GM23338 (cell line): ENCODE measurements around the gene STEAP1. TPM values are rescaled to one million over a fixed set of nuclear protein-coding genes. Genes with fewer than 3 reads are reported as not detected.

Source experiments
- ATAC-seq: fragments of 200-7000 bp; cut with Tn5 transposase; 3 replicates; pipeline ENCODE4 v1.9.1; 2020
- DNase-seq: peaks from one replicate; pipeline ENCODE4 v3.0.0-alpha.2; 2015; ENCODE audit warnings: low spot score
- H2AFZ ChIP-seq: fragments of 200-600 bp; sonication (generic); 2 replicates; pipeline ENCODE4 v1.8.0; 2016; ENCODE audit warnings: antibody characterized with exemption, mild to moderate bottlenecking, moderate library complexity
- H3F3A ChIP-seq: fragments of 200-600 bp; sonication (generic); replicated peaks from 2 replicates; pipeline ENCODE4 v1.8.0; 2017; ENCODE audit warnings: antibody characterized with exemption, mixed run types, low read depth
- H3K27ac ChIP-seq: fragments of 200-600 bp; sonication (generic); 2 replicates; pipeline ENCODE4 v1.6.1; 2016; ENCODE audit warnings: low read depth
- H3K27me3 ChIP-seq: fragments of 200-600 bp; sonication (generic); 2 replicates; pipeline ENCODE4 v1.8.0; 2016; ENCODE audit warnings: mild to moderate bottlenecking, mixed run types, moderate library complexity; ENCODE audit not compliant: insufficient read depth
- H3K36me3 ChIP-seq: fragments of 200-600 bp; sonication (generic); 2 replicates; pipeline ENCODE4 v1.8.0; 2016; ENCODE audit warnings: mild to moderate bottlenecking; ENCODE audit not compliant: insufficient read depth
- H3K4me1 ChIP-seq: fragments of 200-600 bp; sonication (generic); 2 replicates; pipeline ENCODE4 v1.8.0; 2016; ENCODE audit warnings: mild to moderate bottlenecking, moderate library complexity; ENCODE audit not compliant: insufficient read depth
- H3K4me2 ChIP-seq: fragments of 200-600 bp; sonication (generic); 2 replicates; pipeline ENCODE4 v1.7.1; 2017; ENCODE audit warnings: mixed run types
- H3K4me3 ChIP-seq: fragments of 200-600 bp; sonication (generic); 2 replicates; pipeline ENCODE4 v1.6.1; 2016; ENCODE audit warnings: mixed run types
- H3K79me2 ChIP-seq: fragments of 200-600 bp; sonication (generic); replicated peaks from 2 replicates; pipeline ENCODE4 v1.8.0; 2017; ENCODE audit warnings: mild to moderate bottlenecking; ENCODE audit not compliant: insufficient read depth
- H3K9me2 ChIP-seq: fragments of 200-600 bp; sonication (generic); 2 replicates; pipeline ENCODE4 v1.8.0; 2017; ENCODE audit not compliant: insufficient read depth
- H4K20me1 ChIP-seq: fragments of 200-600 bp; sonication (generic); replicated peaks from 2 replicates; pipeline ENCODE4 v1.8.0; 2017; ENCODE audit warnings: mild to moderate bottlenecking; ENCODE audit not compliant: insufficient read depth
- H3K27ac Mint-ChIP-seq: 2 replicates; pipeline ENCODE4 v1.8.0; 2020; ENCODE audit warnings: inconsistent platforms, mild to moderate bottlenecking, moderate library complexity, mixed read lengths
- H3K27me3 Mint-ChIP-seq: 3 replicates; pipeline ENCODE4 v1.8.0; 2022; ENCODE audit warnings: low read depth, mild to moderate bottlenecking, moderate library complexity, mixed read lengths, inconsistent platforms; ENCODE audit not compliant: insufficient read depth, poor library complexity
- H3K36me3 Mint-ChIP-seq: 3 replicates; pipeline ENCODE4 v1.8.0; 2021; ENCODE audit warnings: low read depth, mild to moderate bottlenecking, inconsistent platforms, moderate library complexity, mixed read lengths
- H3K4me1 Mint-ChIP-seq: 3 replicates; pipeline ENCODE4 v1.8.0; 2020; ENCODE audit warnings: mild to moderate bottlenecking, inconsistent platforms, mixed read lengths
- H3K4me3 Mint-ChIP-seq: 3 replicates; pipeline ENCODE4 v1.8.0; 2021; ENCODE audit warnings: moderate library complexity, mild to moderate bottlenecking, inconsistent platforms, mixed read lengths
- H3K9me3 Mint-ChIP-seq: 3 replicates; pipeline ENCODE4 v1.8.0; 2020; ENCODE audit warnings: moderate library complexity, mild to moderate bottlenecking, inconsistent platforms, mixed read lengths
- CTCF ChIP-seq, 2 experiments: fragments of 200-600 bp in 1 of 2; sonication (generic) in 1 of 2; conservative IDR thresholded peaks; 2 replicates each; pipeline versions ENCODE4 v1.5.1 to v1.6.1; 2016 to 2017; ENCODE audit warnings: antibody characterized with exemption in 2 of 2, low read depth in 2 of 2, mild to moderate bottlenecking in 2 of 2, moderate library complexity in 1 of 2
- ETS1 ChIP-seq: IDR thresholded peaks from 2 replicates; pipeline ENCODE4 v1.6.1; 2016; ENCODE audit warnings: antibody characterized with exemption
- EZH2 ChIP-seq: fragments of 200-600 bp; sonication (generic); IDR thresholded peaks from one replicate; pipeline ENCODE4 v1.8.0; 2017; ENCODE audit warnings: antibody characterized with exemption, mild to moderate bottlenecking, low read depth; ENCODE audit not compliant: unreplicated experiment
- NANOG ChIP-seq: IDR thresholded peaks from 2 replicates; pipeline ENCODE4 v1.6.1; 2016; ENCODE audit warnings: antibody characterized with exemption, borderline replicate concordance
- REST ChIP-seq: IDR thresholded peaks from one replicate; pipeline ENCODE4 v1.6.1; 2018; ENCODE audit warnings: antibody characterized with exemption; ENCODE audit not compliant: unreplicated experiment
- STAT1 ChIP-seq: IDR thresholded peaks from one replicate; pipeline ENCODE4 v1.6.1; 2016; ENCODE audit warnings: antibody characterized with exemption; ENCODE audit not compliant: unreplicated experiment
- ZNF114 ChIP-seq: fragments of 250-450 bp; sonication (Bioruptor Pico); IDR thresholded peaks from 2 replicates; pipeline ENCODE4 v1.5.0; 2020; ENCODE audit warnings: mild to moderate bottlenecking, moderate library complexity
- ZNF331 ChIP-seq: fragments of 250-450 bp; sonication (Bioruptor Pico); IDR thresholded peaks from 2 replicates; pipeline ENCODE4 v1.5.0; 2020; ENCODE audit warnings: low read depth, mild to moderate bottlenecking, moderate library complexity
- ZNF462 ChIP-seq: fragments of 250-450 bp; sonication (Bioruptor Pico); IDR thresholded peaks from 2 replicates; pipeline ENCODE4 v1.5.0; 2020; ENCODE audit warnings: mild to moderate bottlenecking, moderate library complexity
- polyA plus RNA-seq: library from polyadenylated mRNA; unstranded; fragments of >200 nt; fragmentation: Nextera tagmentation; extraction: Ambion mirVana; gene quantifications from 2 replicates; pipeline ENCODE4 v1.2.1, GENCODE V29; 2016
- total RNA-seq: library from RNA; depleted of rRNA; stranded (reverse); fragments of >200 nt; shearing (Covaris generic); gene quantifications from 2 replicates; pipeline ENCODE4 v1.2.3, GENCODE V29; 2014

Gene STEAP1
- total and polyA plus RNA-seq, 2 experiments from 2014 or later: 14.7 to 14.9 TPM

- TF ChIP-seq ZNF462 (CRISPR knock-in tag): no peak
- TF ChIP-seq CTCF (conservative IDR thresholded peaks at IDR 0.05; ENCODE audit: low read depth in 2 of 2): no peak
- TF ChIP-seq EZH2: no peak
- TF ChIP-seq ZNF114 (CRISPR knock-in tag): no peak
- TF ChIP-seq ETS1: no peak
Observed at GRCh38 chr7:90201500-90202195, 47.4 kb downstream of the STEAP1 start (continued).

GRCh38 chr7:90207956-90208355 is 53.7 kb downstream of the STEAP1 start:
- Mint-ChIP-seq H3K36me3 (no peaks in the 10 kb centered on the region; the same call in 2 of the 3 replicates), H3K4me3 (no peak overlapping the region), H3K4me1 (peaks cover 10% of the 10 kb centered on the region; the same call in 2 of the 3 replicates), H3K27me3 (peaks cover 6% of the 10 kb centered on the region), H3K9me3 (peaks cover 3% of the 10 kb centered on the region; the same call in 1 of the 3 replicates), H3K27ac (no peak overlapping the region)
- Histone ChIP-seq H3F3A (no peaks in the 10 kb centered on the region; the same call in 1 of the 2 replicates), H3K4me3 (no peak overlapping the region), H3K27ac (no peak overlapping the region), H3K4me2 (no peak overlapping the region), H3K9me2 (no peaks in the 10 kb centered on the region), H3K79me2 (peaks cover 2% of the 10 kb centered on the region), H3K4me1 (peaks cover 16% of the 10 kb centered on the region), H2AFZ (no peak overlapping the region), H4K20me1 (no peaks in the 10 kb centered on the region), H3K27me3 (no peaks in the 10 kb centered on the region), H3K36me3 (no peaks in the 10 kb centered on the region)
- DNase-seq (no peak), ATAC-seq (no peak)
- TF ChIP-seq REST (no peak), STAT1 (no peak), EZH2 (no peak), NANOG (no peak), ZNF331 (CRISPR knock-in tag) (no peak)
